Measurements from ENCODE around the gene PRKACA.
"Not testable (repeated sequence)": the region's sequence is repeated elsewhere in the genome, so short reads cannot be mapped to it uniquely, and the experiment has no call there.

PRKACA gene

DNA sequence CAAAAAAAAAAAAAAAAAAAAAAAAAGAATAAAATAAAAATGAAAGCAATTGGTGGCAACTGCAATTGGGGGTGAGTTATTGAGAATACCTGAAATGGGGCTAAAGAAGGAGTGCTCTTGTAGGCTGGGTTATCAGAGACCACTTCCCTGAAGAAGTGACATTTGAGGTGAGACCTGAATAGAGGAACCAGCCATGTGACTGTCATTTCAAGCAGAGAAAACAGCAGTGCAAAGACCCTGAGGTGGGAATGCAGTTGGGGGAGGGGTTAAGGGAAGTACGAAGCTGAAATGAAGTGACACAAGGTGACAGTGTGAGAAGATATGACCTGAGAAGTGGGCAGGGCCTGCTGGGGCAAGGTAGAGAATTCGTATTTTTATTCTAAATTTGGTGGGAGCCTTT is 51.4 kb downstream of the PRKACA start:
- DNase-seq: no peak

DNA sequence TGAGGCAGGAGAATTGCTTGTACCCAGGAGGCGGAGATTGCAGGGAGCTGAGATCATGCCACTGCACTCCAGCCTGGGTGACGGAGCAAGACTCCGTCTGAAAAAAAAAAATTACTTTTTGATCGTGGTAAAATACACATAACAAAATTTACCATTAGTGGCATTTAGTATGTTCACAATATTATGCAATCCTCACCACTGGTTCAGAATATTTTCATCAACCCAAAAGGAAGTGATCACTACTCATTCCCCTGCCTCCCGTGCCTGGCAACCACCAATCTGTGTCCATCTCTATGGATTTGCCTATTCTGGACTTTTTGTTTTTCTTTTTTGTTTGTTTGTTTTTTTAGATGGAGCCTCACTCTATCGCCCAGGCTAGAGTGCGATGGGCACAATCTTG is 54.5 kb downstream of the PRKACA start:
- DNase-seq: no peak

DNA sequence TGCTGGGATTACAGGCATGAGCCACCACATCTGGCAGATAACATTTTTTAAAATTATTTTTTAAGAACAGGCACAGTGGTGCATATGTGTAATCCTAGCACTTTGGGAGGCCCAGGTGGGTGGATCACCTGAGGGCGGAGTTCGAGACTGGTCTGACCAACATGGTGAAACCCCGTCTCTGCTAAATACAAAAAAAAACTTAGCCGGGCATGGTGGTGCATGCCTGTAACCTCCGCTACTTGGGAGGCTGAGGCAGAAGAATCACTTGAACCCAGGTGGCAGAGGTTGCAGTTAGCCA is 55.1 kb downstream of the PRKACA start:
- no peak for DNase-seq

DNA sequence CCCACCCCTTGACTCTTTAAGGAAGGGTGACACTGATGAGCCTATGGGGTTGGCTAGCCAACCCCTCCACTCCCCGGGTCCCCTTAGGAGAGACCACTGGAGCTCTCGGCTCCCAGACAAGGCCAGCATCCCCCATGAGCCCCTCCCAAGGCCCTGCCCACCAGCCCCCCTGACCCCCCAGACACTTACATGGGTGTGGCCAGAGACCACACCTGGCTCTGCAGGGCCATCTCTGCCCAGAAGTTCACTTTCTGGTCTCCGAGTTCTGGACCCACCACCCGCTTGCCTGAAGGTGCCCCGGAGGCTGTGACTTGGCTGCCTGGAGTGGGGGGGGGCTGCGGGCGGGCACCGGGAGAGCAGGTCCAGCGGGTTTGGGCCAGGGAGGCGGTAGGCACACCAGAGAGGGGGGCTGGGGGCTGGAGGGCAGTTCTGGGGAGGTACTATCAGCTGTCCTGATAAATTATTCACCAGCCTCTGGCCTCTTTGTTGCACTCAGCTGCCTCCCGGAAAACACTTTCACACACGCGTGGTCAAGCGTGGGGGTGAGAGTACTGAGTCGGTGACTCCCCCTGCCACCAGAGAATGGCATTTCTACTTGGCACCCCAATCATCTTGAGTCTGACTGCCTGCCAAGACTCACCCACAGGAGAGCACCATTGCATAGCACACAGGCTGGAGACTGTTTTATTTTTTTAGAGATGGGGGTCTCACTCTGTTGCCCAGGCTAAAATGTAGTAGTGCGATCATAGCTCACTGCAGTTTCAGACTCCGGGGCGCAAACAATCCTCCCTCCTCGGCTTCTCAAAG is 55.6 kb downstream of the PRKACA start, which contains the start of gene PALM3:
Gene PALM3 (minus strand): TSS at position 326 of the 807 bp plus-strand sequence. CDS start 96 bp downstream, at position 230.
- no peak for DNase-seq

DNA sequence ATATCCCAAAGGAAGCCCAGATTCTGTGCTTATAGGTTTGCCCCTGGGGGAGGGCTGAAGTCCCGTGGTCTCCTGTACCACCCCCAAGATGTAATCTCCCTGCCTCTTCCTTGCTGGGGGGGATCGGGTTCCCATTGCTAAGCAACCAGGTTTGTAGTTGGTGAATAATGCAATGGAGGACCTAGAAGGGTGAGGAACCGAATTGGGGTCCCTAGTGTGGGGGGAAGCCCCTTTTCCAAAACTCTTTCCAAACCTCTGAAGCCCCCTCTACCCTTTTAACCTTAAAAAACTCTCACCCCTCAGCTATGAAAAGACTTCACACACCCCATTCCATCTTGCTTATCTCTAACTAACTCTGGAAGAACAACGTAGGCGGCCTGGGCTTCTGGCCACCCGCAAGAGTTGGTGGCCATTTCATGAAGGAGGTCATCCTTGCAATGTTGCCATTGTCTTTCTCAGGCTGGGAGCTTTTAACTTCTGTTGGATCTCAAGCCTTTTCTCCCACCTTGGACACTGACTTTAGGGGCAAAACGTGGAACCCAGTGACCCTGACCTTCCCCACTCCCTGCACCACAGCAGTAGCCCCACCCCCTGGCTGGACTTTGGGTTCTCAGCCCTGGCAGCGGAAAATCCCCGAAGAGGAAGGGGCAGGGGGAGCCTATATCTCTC is 56.3 kb downstream of the PRKACA start:
- no peak for DNase-seq

DNA sequence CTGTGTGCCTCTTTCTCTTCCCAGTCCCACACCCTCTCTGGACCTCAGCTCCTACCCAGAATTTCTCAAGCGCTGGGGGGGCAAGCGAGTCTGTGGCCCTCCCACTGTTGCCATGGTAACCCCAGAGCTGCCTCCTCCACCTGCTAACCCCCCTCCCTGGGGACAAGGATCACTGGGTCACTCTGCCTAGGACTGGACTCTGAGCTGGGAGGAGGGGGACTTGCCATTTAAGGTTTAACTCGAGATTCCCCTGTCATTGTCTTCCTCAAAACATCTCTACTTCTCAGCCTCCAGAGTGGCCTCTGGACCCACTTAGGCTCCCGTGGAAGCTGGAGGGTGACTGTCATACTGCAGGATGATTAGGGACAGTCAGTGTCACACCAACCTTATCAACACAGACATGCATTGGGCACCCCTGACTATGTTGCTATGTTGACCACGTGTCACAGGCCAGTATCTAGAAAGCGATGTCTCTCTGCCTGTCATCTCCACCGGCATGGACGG is 57.9 kb downstream of the PRKACA start:
- no peak for DNase-seq

DNA sequence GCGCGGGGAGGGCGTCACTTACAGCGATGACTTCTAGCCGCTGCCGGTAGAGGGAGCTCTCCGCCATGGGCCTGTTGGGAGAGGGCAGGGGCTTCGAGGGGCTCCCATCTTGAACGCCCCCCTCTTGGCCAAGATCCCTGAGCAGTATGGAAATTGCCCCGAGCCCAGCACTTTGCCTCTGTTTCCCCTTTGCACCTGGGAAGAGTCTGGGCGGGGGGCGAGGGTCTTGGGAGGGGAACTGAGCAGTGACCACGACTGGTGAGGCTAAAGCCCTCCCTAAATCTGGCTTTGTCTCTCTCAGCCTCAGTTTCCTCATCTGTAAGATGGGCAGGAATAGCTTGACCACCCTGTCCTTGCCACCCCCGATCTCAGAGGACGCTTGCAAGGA is 58.5 kb downstream of the PRKACA start:
- no peak for DNase-seq

DNA sequence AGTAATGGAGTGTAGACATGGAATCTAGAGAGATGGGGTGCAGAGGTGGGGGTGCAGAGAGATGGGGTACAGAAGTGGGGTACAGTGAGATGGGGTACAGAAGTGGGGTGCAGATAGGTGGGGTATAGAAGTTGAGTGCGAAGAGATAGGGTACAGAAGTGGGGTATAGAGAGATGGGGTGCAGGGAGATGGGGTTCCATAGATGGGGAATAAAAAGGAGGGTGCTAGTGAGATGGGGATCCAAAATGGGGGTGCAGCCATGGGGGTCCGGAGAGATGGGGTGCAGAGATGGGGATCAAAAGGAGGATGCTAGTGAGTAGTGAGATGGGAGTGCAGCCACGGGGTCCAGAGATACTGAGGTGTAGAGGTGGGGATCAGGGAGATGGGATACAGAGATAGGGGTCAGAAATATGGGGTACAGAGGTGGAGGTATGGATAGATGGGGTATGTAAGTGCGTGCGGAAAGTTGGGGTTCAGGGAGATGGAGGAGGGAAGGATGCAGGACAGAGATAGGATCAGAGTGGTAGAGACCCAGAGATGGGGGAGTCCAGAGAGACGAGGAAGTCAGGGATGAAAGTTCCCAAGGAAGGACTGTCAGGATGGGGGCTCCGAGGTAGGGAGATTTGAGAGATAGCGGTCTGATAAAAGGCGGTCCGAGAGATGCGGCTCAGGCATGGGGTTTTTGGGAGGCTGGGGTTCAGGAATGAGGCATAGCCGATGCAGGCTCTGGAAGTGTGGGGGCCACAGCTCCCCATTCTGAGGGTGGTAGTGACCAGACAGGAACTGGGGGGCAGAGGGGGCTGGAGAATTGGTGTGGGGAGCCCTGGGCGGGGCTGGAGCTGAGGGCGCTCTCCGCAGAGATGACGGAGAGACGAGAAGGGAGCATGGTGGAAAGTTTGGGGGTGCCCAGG is 59.1 kb downstream of the PRKACA start:
- no peak for DNase-seq

DNA sequence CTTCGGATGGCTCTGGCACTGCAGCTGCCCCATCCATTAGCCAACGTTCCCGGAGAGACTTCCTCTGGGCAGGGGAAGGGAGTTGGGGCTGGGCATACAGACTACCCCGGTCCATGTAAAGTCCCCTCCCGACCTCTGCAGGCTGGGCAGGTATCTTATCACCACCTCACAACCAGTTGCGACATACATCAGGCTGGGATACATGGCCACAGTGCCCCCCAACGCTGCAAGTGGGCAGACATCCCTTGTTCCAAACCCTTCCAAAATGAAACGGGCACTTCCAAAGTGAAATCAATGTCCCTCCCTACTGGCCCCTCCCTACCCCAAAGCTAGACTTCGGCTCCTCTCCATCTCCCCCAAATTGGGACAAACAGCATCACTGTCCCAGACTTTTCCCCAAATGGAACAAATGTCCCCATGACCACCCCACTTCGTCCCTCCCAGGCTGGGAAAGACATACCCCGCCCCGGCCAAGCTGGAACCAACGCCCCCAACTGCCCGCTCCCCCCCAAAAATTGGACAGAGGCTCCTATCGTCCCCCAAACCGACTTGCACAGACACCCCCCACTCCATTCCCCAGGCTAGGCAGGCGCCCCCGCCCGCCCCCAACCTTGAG is 60.7 kb downstream of the PRKACA start:
- no peak for DNase-seq

DNA sequence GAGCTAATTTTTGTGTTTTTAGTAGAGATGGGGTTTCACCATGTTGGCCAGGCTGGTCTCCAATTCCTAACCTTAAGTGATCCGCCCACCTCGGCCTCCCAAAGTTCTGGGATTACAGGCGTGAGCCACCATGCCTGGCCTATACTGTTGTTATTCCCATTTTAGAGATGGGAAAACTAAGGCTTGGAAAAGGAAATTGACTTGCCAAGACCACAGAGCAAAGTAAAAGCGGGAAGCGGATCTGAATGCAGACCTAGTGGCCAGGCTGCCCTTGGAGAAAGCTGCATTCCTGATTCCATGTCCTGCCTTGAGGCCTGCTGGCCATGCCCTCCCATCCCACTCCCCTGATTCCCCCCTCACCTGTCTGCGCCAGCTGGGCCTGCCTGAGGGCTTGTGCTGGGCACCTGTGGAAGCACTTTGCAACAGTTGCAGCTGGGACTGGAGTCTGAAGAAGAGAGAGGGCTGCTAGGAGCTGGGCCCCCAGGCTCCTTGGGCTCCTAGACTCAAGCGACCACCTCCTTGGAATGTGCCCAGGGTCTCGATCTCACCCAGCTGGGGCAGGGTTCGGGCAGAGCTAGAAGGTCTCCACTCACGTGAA is 61.4 kb downstream of the PRKACA start:
- no peak for DNase-seq

DNA sequence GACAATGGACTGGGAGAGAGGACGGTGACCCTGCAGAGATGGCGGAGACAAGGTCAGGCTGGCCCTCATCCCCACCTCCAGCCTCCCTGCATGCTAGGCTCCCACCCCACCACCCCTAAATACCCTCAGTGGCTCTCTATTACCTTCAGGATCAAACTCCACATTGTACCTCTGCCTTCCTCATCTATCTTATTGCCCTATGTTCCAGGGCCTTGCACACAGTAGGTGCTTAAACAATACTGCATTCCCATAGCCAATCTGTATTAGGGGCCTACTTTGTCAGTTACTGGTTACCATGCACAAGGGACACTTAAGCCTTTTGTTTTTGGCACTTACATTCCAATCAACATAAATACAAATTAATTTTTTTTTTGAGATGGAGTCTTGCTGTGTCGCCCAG is 62.2 kb downstream of the PRKACA start:
- no peak for DNase-seq

DNA sequence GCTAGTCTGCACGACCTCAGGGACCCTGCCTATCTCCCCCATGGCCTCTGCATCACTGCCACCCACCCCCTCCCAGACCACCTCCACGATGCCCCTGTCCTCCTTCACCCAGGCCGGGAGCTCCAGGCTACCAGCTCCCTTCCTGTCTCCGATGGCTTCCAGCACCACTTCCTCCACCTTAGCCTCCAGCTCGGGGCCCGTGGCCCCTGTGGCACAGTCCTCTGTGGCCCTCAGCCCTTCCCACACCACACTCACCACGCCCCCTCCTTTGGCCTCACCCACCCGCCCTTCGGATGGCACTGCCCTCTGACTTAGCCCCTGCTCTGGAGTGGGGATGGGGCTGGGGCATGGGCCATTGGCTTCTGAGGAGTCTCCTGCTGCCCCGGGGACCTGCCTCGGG is 62.8 kb downstream of the PRKACA start:
- no peak for DNase-seq

DNA sequence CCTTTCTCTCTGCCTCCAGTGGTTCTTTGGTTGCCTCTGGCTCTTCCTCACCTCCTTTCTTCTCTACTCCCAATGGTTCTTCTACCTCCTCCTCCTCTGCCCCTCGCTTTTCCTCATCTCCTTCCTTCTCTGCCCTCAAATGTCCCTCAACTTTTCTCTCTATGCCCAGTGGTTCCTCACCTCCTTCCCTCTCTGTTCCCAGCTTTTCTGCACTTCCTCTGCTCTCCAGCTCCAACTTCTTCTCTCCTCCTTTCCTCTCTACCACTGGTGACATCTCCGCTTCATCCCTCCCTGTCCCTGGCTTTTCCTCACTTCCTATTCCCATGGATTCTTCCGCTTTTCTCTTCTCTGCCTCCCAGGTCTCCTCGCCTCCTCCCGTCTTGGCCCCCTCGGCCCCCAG is 63.5 kb downstream of the PRKACA start:
- no peak for DNase-seq

DNA sequence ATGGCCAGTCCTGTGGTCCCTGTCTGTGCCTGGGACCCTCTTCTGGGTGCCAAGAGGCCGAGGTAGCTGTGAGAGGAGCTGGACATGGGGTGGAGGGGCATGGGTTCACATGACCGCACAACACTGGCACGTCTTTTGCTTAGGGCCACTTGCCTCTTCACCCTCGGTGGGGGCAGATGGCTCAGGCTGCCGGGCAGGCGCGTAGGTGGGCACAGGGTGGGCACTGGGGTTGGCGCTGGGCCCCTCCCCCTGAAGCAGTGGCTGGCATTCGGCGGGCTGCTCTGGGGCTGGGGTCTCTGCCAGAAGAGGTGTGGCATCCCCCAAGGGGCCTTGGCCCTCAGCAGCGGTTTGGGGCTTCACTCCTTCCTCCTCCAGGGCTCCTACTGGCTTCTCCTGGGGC is 64.1 kb downstream of the PRKACA start:
- no peak for DNase-seq

DNA sequence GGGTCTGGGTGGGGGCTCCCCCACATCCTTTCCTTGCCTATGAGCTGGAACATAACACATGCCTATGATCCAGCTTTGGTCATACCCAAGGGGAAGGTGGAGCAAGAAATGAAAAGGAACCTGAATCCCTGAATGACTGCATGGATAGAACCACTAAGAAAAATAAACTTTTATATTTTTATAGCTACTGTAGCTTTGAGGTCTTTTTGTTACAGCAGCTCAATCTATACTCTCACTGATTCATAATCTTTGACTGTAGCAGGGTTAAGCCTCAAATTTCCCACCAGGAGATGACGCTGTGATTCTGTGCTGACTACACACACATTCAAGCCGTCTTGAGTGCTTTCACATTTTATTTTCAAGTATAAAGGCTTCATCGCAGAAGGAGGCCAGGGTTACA is 64.5 kb downstream of the PRKACA start:
- no peak for DNase-seq

DNA sequence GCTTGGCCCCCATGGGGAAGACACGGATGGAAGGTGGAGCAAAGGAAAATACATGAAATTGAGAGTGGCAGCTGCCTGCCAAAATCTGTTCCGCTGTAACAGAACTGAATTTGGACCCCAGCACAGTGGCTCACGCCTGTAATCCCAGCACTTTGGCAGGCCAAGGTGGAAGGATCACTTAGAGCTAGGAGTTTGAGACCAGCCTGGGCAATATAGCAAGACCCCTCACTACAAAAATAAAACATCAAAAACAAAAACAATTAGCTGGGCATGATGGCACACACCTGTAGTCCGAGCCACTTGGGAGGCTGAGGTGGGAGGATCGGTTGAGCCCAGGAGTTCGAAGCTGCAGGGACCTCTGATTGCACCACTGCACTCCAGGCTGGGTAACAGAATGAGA is 65.1 kb downstream of the PRKACA start:
- no peak for DNase-seq

DNA sequence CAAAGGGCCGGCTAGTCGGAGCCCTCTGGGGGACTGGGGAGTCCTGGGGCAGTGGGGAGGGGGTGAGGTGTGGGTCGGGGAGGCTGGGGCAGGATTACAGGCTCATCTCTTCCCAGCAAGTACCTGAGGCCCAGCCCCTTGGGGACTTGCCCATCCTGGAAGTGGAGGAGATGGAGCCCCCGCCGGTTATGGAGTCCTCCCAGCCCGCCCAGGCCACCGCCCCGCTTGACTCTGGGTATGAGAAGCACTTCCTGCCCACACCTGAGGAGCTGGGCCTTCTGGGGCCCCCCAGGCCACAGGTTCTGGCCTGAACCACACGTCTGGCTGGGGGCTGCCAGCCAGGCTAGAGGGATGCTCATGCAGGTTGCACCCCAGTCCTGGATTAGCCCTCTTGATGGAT is 65.6 kb downstream of the PRKACA start:
- DNase-seq: no peak

DNA sequence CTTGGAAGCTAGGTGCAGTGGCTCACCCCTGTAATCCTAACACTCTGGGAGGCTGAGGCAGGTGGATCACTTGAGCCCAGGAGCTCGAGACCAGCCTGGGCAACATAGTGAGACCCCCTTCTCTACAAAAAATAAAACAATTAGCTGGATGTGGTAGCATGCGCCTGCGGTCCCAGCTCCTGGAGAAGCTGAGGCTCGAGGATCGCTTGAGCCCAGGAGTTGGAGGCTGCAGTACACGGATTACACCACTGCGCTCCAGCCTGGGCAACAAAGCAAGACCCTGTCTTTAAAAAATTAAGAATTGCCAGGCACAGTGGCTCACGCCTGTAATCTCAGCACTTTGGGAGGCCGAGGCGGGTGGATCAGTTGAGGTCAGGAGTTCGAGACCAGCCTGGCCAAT is 66.6 kb downstream of the PRKACA start:
- not testable (repeated sequence) for DNase-seq

DNA sequence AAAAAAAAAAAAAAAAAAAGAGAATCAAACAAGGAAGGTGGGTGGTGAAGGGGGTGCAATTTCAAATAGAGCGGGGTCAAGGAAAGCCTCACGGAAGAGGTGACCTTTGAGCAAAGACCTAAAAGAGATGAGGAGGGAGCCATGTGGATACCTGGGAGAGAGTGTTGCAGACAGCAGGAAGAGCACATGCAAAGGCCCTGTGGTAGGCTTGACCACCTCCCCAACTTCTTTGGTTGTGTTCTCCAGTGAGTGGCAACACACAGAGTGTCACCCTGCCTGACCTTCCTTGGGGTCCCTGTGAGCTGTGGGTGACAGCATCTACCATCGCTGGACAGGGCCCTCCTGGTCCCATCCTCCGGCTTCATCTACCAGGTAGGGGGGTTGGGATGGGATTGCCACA is 67.0 kb downstream of the PRKACA start:
- no peak for DNase-seq

DNA sequence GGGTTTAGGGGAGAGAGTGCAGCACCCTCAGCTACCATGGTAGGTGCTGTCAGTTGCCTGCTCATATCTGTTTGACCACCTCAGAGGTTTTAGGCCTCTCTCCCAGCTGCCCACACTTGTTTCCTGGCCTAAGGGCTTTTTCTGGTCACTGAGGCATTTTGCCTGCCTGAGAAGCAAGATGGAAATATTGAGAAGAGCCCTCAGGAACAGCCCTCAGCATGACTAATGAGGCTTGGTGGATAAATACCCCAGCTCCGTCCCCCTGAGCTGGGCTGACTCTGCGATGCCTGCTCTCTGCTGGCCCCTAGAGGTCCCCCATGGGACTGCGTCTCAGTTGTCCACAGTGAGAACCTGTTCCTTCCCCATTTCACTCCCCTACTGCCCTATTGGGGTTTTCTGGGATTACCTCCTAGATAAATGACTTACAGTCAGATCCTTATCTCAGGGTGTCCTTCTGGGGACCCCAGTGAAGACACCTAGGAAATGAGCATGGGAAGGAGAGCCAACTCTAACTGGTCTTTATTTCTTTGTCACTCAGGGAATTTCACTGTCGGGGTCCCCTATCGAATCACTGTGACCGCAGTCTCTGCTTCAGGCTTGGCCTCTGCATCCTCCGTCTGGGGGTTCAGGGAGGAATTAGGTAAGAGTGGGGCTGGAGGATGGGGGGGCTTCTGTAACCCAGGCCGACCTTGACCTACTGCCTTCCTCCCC is 69.0 kb downstream of the PRKACA start:
- DNase-seq: peak; percentile 60 to 93

DNA sequence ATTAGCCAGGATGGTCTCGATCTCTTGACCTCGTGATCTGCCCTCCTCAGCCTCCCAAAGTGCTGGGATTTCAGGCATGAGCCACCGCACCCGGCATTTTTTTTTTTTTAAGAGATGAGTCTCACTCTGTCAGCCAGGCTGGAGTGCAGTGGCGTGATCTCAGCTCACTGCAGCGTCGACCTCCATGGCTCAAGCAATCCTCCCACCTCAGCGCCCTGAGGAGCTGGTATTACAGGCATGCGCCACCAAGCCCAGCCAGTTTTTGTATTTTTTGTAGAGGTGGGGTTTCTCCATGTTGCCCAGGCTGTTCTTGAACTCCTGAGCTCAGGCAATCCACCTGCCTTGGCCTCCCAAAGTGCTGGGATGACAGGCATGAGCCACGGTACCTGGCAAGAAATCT is 69.7 kb downstream of the PRKACA start:
- not testable (repeated sequence) for DNase-seq

Measured in inflammatory macrophage treated with lipopolysaccharide for 1 hour (primary cell).